ENCODE data around the gene VWA8. TPM values are rescaled to one million over a fixed set of nuclear protein-coding genes. Genes with fewer than 3 reads are reported as not detected.

Gene VWA8
- total and polyA plus RNA-seq, 2 of the 8 experiments (the other 6 are each of a cell fraction or from before 2014, with no cell fraction given) = 5.9 to 19.6 TPM

DNA sequence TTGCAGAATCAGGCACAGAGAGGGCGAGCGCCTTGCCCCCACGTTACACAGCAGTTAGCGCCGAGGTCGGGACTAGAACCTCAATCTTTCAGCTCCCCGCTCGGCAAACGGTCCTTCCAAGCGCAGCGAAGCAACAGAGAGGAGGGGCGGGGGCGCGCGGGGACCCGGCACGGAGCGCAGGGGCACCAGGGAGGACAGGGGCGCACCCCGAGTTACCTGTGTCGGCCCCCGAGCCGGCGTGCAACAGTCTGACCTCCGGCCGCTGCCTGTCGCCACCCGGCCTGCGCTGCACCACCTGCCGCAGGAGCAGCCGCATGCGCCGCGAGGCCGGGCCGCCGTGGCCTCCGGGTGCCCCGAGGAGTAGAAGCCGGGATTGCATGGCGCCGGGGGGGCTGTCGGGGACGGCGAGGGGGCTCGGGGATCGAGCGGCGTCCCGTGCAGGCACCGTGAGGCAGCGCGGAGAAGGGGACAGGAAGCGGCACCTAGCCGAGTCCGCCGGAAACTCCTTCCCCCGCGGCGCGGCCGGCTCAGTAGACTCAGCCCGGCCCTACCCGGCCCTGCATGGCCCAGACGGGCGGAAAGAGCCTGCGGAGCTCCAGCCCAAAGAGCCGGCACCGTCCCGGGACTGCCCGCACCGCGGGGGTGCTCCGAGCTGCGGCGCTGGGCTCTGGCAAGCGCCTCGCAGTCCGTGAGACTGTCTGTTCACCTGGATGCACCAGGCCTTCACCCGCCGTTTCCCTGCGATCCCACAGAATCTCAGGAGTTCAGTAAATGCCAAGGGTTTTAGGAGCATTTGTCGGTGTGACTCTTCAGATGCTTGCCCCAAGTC lies at the start of gene VWA8 (continued):
- peak; percentile 89 for TF ChIP-seq RBBP5 (IDR thresholded peaks at IDR 0.05; ENCODE audit: borderline replicate concordance, low read depth, low read length)
- no peak for TF ChIP-seq TEAD4 (IDR thresholded peaks at IDR 0.05; ENCODE audit: low read depth, low read length)
- TF ChIP-seq TCF12 (IDR thresholded peaks at IDR 0.05; ENCODE audit: low read depth, low read length) = no peak
- TF ChIP-seq KDM1A (IDR thresholded peaks at IDR 0.05; ENCODE audit: borderline replicate concordance, low read length) = peak; percentile 84
- TF ChIP-seq TAF1 (IDR thresholded peaks at IDR 0.05; ENCODE audit: low read depth, low read length) = peak; percentile 93
- no peak for TF ChIP-seq SP2 (IDR thresholded peaks at IDR 0.05; ENCODE audit: low read length)
- no peak for TF ChIP-seq GTF2F1 (IDR thresholded peaks at IDR 0.05; ENCODE audit: borderline replicate concordance, low read depth, low read length)
- no peak for TF ChIP-seq BACH1 (IDR thresholded peaks at IDR 0.05; ENCODE audit: low read length)
- no peak for TF ChIP-seq SP1 (IDR thresholded peaks at IDR 0.05; ENCODE audit: low read depth, low read length)
- TF ChIP-seq RXRA (IDR thresholded peaks at IDR 0.05; ENCODE audit: insufficient read depth, low read depth, low read length) = no peak
- TF ChIP-seq, protein P1, sequence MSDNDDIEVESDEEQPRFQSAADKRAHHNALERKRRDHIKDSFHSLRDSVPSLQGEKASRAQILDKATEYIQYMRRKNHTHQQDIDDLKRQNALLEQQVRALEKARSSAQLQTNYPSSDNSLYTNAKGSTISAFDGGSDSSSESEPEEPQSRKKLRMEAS (IDR thresholded peaks at IDR 0.05) = peak; percentile 87
- TF ChIP-seq RFX5 (IDR thresholded peaks at IDR 0.05; ENCODE audit: borderline replicate concordance, low read depth, low read length) = no peak
- no peak for TF ChIP-seq RNF2 (IDR thresholded peaks at IDR 0.05; ENCODE audit: borderline replicate concordance, low read depth, low read length, missing control alignments, poor library complexity, severe bottlenecking)
- TF ChIP-seq, protein P2, sequence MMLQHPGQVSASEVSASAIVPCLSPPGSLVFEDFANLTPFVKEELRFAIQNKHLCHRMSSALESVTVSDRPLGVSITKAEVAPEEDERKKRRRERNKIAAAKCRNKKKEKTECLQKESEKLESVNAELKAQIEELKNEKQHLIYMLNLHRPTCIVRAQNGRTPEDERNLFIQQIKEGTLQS (IDR thresholded peaks at IDR 0.05; ENCODE audit: insufficient read depth, low read depth, low read length) = no peak
- TF ChIP-seq ZNF274 (IDR thresholded peaks at IDR 0.05; ENCODE audit: borderline replicate concordance, extremely low read depth, low read length) = no peak
- TF ChIP-seq NANOG (IDR thresholded peaks at IDR 0.05; ENCODE audit: insufficient read depth, low read depth, low read length, poor library complexity, severe bottlenecking) = no peak
